Fibroblast of pulmonary artery (primary cell): Measurements from ENCODE around the gene NARS2.

ENCODE experiments used
- DNase-seq: peaks from one replicate; pipeline ENCODE4 v3.0.0-alpha.2; 2010; ENCODE audit warnings: low read depth
- H3K4me3 ChIP-seq: replicated peaks from 2 replicates; pipeline ENCODE4 v1.5.1; 2011; ENCODE audit warnings: low read depth, mild to moderate bottlenecking, control low read depth, low read length, moderate library complexity
- CTCF ChIP-seq: IDR thresholded peaks from 2 replicates; pipeline ENCODE4 v1.5.1; 2011; ENCODE audit warnings: mild to moderate bottlenecking, control low read depth, low read length, inconsistent platforms; ENCODE audit errors: missing control alignments

NARS2 gene

GRCh38 chr11:78428773-78429172, 145.9 kb downstream of the NARS2 start:
- no peak overlapping the region for H3K4me3 ChIP-seq
- TF ChIP-seq CTCF, result no peak

GRCh38 chr11:78428266-78428636, 146.4 kb downstream of the NARS2 start:
- no peak for TF ChIP-seq CTCF
- no peak overlapping the region for H3K4me3 ChIP-seq
- DNase-seq, result no peak

More at GRCh38 chr11:78428773-78429172, 145.9 kb downstream of the NARS2 start:
- DNase-seq, result no peak

- no peak overlapping the region for H3K4me3 ChIP-seq
- no peak for DNase-seq
- no peak for TF ChIP-seq CTCF
Observed at GRCh38 chr11:78427615-78428265, 146.9 kb downstream of the NARS2 start.

- DNase-seq, result no peak
Observed at GRCh38 chr11:78426845-78427244, 147.8 kb downstream of the NARS2 start.

GRCh38 chr11:78425399-78426070, 149.1 kb downstream of the NARS2 start:
- no peak for DNase-seq
- TF ChIP-seq CTCF, result no peak
- no peak overlapping the region for H3K4me3 ChIP-seq

More at GRCh38 chr11:78426845-78427244, 147.8 kb downstream of the NARS2 start:
- TF ChIP-seq CTCF, result no peak
- H3K4me3 ChIP-seq, result no peak overlapping the region

- TF ChIP-seq CTCF, result no peak
Observed at GRCh38 chr11:78424334-78425270, 150.1 kb downstream of the NARS2 start.

More at GRCh38 chr11:78424334-78425270, 150.1 kb downstream of the NARS2 start:
- DNase-seq, result peak; percentile 81
- H3K4me3 ChIP-seq, result no peak overlapping the region
